Chondrocyte (in vitro differentiated cells): ENCODE data around the gene ZNF473. TPM values are rescaled to one million over a fixed set of nuclear protein-coding genes. Genes with fewer than 3 reads are reported as not detected.
"Not testable (repeated sequence)": the region's sequence is repeated elsewhere in the genome, so short reads cannot be mapped to it uniquely, and the experiment has no call there.

Source experiments
- DNase-seq: peaks from one replicate; pipeline ENCODE4 v3.0.0; 2021; ENCODE audit warnings: mixed read lengths, low spot score
- H3K27ac Mint-ChIP-seq: one replicate; pipeline ENCODE4 v1.8.0; 2021; ENCODE audit warnings: mild to moderate bottlenecking, moderate library complexity, mixed read lengths; ENCODE audit not compliant: unreplicated experiment
- H3K27me3 Mint-ChIP-seq: 2 replicates; pipeline ENCODE4 v1.8.0; 2021; ENCODE audit warnings: low read depth, mixed read lengths
- H3K36me3 Mint-ChIP-seq: 2 replicates; pipeline ENCODE4 v1.8.0; 2021; ENCODE audit warnings: low read depth, mixed read lengths
- H3K4me1 Mint-ChIP-seq: 2 replicates; pipeline ENCODE4 v1.8.0; 2021; ENCODE audit warnings: low read depth, mild to moderate bottlenecking, mixed read lengths
- H3K4me3 Mint-ChIP-seq: one replicate; pipeline ENCODE4 v1.8.0; 2021; ENCODE audit warnings: mild to moderate bottlenecking, moderate library complexity, mixed read lengths; ENCODE audit not compliant: unreplicated experiment
- H3K9me3 Mint-ChIP-seq: 2 replicates; pipeline ENCODE4 v1.8.0; 2021; ENCODE audit warnings: low read depth, mixed read lengths
- CTCF ChIP-seq: fragments of 200-600 bp; sonication (generic); IDR thresholded peaks from 2 replicates; pipeline ENCODE4 v1.5.0; 2021; ENCODE audit warnings: antibody characterized with exemption, mild to moderate bottlenecking, moderate library complexity
- total RNA-seq: library from RNA; stranded (reverse); gene quantifications from 3 replicates; pipeline ENCODE4 v1.2.1, GENCODE V29; 2021

Gene ZNF473
- total RNA-seq, 1 donor from 2014 or later: 7.3 TPM

DNA sequence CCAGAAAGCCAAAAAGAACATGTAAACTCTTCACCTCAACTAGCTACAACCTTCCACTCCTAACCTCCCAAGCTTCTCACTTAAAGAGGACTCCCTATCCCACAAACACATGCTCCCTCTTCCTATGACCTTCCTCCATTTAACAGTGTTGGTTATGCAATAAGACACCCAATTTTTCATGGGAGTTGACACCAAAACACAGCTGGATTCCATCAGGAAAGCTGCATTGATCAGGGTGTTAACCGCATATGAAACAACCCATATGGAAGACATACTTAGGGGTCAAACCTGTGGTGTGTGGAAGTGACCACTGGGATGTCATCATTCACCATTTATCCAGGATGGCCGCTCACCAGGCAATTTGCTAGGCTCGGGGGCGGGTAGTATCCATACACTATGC lies 21.9 kb downstream of the ZNF473 start:
- Mint-ChIP-seq H3K27me3 (no peaks in the 10 kb centered on the region), H3K4me3 (no peak overlapping the region), H3K4me1 (peaks cover 7% of the 10 kb centered on the region), H3K9me3 (peaks cover 54% of the 10 kb centered on the region), H3K36me3 (peaks cover 53% of the 10 kb centered on the region), H3K27ac (no peak overlapping the region)
- no peak for TF ChIP-seq CTCF
- DNase-seq: no peak

DNA sequence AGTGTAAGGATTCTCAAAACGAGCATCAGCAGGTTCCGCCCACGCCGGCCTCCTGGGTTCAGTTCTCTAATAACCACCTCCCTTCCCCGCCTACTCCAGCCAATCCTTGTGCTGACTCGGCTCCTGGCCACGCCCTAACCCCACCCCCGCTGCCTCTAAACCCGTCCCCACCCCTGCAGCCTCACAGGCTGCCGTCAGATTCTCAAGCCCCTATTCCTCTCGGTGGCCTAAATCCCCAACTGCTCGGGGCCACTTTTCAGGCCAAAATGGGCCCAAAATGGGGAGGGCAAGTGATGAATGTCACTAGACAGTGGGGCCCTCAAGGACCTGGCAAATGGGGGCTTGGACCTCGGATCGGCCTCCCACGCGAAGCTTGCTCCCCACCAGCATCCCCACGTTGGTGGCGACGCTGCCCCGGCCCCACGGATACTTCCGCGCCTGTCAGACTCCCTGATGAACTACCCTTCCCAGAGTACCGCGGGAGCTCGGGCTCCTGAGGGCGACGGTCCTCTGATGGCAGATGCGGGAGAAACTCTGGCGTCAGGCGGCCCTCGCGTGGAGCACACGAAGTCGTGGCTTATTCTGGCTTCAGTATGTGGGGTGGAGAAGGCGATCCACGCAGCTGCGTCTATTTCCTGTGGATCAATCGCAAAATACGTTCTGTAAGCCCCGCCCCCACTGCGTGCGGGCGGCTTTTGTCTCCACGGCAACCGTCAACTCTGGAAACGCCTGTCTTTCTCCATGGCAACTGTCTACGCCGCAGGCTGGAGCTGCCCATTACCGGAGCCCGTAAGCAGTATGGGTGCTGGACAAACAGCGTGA lies 24.8 kb downstream of the ZNF473 start:
- TF ChIP-seq CTCF: no peak
- H3K27ac Mint-ChIP-seq: peak overlapping the region; percentile 88
- peaks cover 7% of the 10 kb centered on the region for H3K4me1 Mint-ChIP-seq
- peaks cover 33% of the 10 kb centered on the region for H3K9me3 Mint-ChIP-seq
- H3K36me3 Mint-ChIP-seq: peaks cover 26% of the 10 kb centered on the region
- H3K4me3 Mint-ChIP-seq: peak overlapping the region; percentile 84
- H3K27me3 Mint-ChIP-seq: no peaks in the 10 kb centered on the region
- DNase-seq: no peak

DNA sequence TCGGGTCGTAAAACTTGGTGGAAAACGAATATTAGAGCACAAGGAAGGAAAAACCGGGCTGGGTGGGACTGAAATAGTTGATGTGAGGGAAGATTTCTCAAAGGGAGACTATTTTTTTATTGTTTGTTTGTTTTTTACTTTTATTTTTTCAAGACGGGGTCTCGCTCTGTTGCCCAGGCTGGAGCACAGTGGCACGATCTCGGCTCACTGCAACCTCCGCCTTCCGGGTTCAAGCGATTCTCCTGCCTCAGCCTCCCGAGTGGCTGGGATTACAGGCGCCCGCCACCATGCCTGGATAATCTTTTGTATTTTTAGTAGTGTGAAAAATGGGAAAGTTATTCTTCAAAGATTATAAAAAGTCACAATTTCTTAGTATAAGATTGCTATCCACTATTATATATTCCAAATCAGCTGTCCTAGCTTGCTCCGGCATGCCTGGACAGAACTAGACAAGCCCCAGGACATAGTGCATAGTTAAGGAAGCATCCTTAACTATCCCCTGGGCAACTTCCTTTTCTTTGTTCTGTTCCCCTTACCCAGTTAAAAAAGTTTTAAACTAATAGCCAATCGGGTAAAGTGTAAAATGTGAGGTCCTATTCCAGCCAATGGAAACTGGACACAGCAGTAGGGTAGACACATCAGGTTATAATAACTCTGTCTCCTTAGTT lies 25.6 kb downstream of the ZNF473 start:
- Mint-ChIP-seq H3K27ac (peak overlapping the region; percentile 88), H3K9me3 (peaks cover 25% of the 10 kb centered on the region), H3K4me3 (peak overlapping the region; percentile 84), H3K36me3 (peaks cover 18% of the 10 kb centered on the region)
- DNase-seq, H3K27me3 Mint-ChIP-seq, H3K4me1 Mint-ChIP-seq: not testable (repeated sequence)

- H3K27me3 Mint-ChIP-seq: no peaks in the 10 kb centered on the region
- no peak for DNase-seq
- peaks cover 13% of the 10 kb centered on the region for H3K36me3 Mint-ChIP-seq
- H3K27ac Mint-ChIP-seq: no peak overlapping the region
- peaks cover 22% of the 10 kb centered on the region for H3K9me3 Mint-ChIP-seq
- no peak for TF ChIP-seq CTCF
- H3K4me3 Mint-ChIP-seq: no peak overlapping the region
- H3K4me1 Mint-ChIP-seq: peaks cover 7% of the 10 kb centered on the region
Observed at GRCh38 chr19:50051964-50052363, 26.2 kb downstream of the ZNF473 start.

DNA sequence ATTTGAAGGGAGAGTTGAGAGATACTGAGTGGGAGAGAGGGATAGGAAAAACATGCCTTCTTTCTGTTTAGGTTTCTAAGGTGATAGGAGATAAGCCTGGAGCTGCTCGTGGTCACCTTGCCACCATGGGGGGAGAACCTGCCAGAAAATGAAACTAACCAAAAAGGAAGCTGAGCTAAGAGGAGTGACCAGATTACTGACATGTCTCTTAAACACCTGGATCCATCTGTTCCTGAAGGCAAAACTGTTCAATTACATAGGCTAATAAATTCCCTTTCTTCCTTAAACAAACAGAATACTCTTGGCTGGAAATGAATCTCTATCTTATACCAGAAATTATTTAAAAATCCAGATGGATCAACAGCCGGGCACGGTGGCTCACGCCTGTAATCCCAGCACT lies 27.3 kb downstream of the ZNF473 start:
- Mint-ChIP-seq H3K9me3 (peaks cover 19% of the 10 kb centered on the region), H3K4me1 (peaks cover 7% of the 10 kb centered on the region), H3K27me3 (no peaks in the 10 kb centered on the region), H3K27ac (no peak overlapping the region), H3K36me3 (peaks cover 5% of the 10 kb centered on the region), H3K4me3 (no peak overlapping the region)
- DNase-seq: no peak
- no peak for TF ChIP-seq CTCF
